Osteocyte (in vitro differentiated cells): Measurements from ENCODE around the gene GPNMB. TPM values are rescaled to one million over a fixed set of nuclear protein-coding genes. Genes with fewer than 3 reads are reported as not detected.

Source experiments
- DNase-seq: peaks from one replicate; pipeline ENCODE4 v3.0.0; 2021; ENCODE audit warnings: mixed read lengths; ENCODE audit not compliant: unreplicated experiment; ENCODE audit errors: extremely low spot score
- H3K27ac Mint-ChIP-seq: one replicate; pipeline ENCODE4 v1.8.0; 2021; ENCODE audit warnings: mild to moderate bottlenecking, mixed read lengths; ENCODE audit not compliant: unreplicated experiment
- H3K27me3 Mint-ChIP-seq: one replicate; pipeline ENCODE4 v1.8.0; 2021; ENCODE audit warnings: mixed read lengths; ENCODE audit not compliant: unreplicated experiment
- H3K36me3 Mint-ChIP-seq: one replicate; pipeline ENCODE4 v1.8.0; 2021; ENCODE audit warnings: mixed read lengths; ENCODE audit not compliant: unreplicated experiment
- H3K4me1 Mint-ChIP-seq: one replicate; pipeline ENCODE4 v1.8.0; 2021; ENCODE audit warnings: mixed read lengths; ENCODE audit not compliant: unreplicated experiment
- H3K4me3 Mint-ChIP-seq: one replicate; pipeline ENCODE4 v1.8.0; 2021; ENCODE audit warnings: mild to moderate bottlenecking, moderate library complexity, mixed read lengths; ENCODE audit not compliant: unreplicated experiment
- H3K9me3 Mint-ChIP-seq: one replicate; pipeline ENCODE4 v1.8.0; 2021; ENCODE audit warnings: mixed read lengths; ENCODE audit not compliant: unreplicated experiment
- total RNA-seq: library from RNA; stranded (reverse); gene quantifications from 2 replicates; pipeline ENCODE4 v1.2.1, GENCODE V29; 2021
- TF ChIP-seq, protein P1 (sequence below): fragments of 200-600 bp; sonication (generic); IDR thresholded peaks from 2 replicates; pipeline ENCODE4 v1.5.0; 2021; ENCODE audit warnings: antibody characterized with exemption, mild to moderate bottlenecking, moderate library complexity

The GPNMB gene
- total RNA-seq, 1 donor from 2014 or later = 97.2 TPM

DNA sequence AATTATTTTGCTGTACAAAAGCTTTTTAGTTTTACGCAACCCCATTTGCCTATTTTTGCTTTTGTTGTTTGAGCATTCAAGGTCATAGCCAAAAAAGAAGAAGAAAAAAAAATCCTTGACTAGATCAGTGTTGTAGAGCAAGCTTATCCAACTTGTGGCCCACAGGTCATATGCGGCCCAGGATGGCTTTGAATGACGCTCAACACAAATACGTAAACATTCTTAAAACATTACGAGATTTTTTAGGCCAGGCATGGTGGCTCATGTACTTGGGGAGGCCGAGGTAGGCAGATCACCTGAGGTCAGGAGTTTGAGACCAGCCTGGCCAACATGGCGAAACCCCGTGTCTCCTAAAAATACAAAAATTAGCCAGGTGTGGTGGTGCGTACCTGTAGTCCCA is 44.4 kb downstream of the GPNMB start:
- H3K4me1 Mint-ChIP-seq = no peaks in the 10 kb centered on the region
- no peaks in the 10 kb centered on the region for H3K9me3 Mint-ChIP-seq
- no peaks in the 10 kb centered on the region for H3K36me3 Mint-ChIP-seq
- no peak overlapping the region for H3K27ac Mint-ChIP-seq
- no peak for DNase-seq
- TF ChIP-seq, protein P1, sequence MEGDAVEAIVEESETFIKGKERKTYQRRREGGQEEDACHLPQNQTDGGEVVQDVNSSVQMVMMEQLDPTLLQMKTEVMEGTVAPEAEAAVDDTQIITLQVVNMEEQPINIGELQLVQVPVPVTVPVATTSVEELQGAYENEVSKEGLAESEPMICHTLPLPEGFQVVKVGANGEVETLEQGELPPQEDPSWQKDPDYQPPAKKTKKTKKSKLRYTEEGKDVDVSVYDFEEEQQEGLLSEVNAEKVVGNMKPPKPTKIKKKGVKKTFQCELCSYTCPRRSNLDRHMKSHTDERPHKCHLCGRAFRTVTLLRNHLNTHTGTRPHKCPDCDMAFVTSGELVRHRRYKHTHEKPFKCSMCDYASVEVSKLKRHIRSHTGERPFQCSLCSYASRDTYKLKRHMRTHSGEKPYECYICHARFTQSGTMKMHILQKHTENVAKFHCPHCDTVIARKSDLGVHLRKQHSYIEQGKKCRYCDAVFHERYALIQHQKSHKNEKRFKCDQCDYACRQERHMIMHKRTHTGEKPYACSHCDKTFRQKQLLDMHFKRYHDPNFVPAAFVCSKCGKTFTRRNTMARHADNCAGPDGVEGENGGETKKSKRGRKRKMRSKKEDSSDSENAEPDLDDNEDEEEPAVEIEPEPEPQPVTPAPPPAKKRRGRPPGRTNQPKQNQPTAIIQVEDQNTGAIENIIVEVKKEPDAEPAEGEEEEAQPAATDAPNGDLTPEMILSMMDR = no peak
- H3K4me3 Mint-ChIP-seq = no peak overlapping the region
- H3K27me3 Mint-ChIP-seq = no peaks in the 10 kb centered on the region

DNA sequence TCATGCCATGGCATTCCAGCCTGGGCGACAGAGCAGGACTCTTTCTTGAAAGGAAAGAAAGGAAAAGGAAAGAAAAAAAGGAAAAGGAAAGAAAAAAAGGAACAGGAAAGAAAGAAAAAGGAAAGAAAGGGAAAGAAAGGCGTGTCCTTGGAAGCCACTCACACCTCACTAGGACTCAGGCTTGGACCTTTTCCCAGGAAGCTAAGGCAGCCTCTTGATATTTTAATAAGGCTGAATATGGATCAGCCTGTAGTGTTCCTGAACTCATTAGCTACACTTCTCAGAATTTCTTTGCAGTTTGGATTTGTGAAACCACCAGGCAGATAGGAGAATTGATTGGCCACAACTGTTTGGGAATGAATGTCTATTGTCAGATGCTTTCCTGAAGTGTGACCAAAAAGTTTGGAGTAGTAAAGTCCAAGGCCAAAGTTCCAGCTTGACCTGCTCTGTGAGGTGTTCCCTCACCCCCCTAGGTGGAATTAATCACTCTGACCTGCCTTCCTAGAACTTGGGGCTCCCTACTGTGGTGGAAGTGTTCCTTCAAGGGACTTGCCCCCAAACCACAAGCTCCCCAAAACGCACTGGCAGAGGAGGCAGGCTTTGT is 45.5 kb downstream of the GPNMB start:
- TF ChIP-seq, protein P1 = no peak
- Mint-ChIP-seq H3K27ac (no peak overlapping the region), H3K4me3 (no peak overlapping the region), H3K27me3 (no peaks in the 10 kb centered on the region), H3K9me3 (no peaks in the 10 kb centered on the region), H3K36me3 (no peaks in the 10 kb centered on the region), H3K4me1 (no peaks in the 10 kb centered on the region)
- no peak for DNase-seq

DNA sequence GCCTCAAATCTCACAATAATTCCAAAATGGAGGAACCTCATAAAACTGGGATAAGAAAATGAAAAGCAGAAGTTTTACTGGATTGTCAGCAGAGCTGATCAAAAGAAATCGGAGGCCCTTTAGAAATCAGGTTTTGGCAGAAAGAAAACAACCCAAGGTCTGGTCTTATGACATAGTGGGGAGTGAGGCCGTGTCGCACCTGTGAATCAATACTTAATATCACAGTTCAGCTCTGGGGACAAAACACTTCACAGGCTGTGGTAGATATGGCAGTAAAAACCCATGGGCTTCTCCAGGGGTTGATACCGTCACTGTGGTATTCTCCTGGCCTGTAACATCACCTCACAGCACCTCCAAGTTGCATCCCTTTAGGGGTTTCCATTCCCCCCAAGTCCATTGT is 46.0 kb downstream of the GPNMB start:
- H3K9me3 Mint-ChIP-seq = no peaks in the 10 kb centered on the region
- TF ChIP-seq, protein P1 = no peak
- DNase-seq = no peak
- H3K27ac Mint-ChIP-seq = no peak overlapping the region
- no peaks in the 10 kb centered on the region for H3K27me3 Mint-ChIP-seq
- H3K36me3 Mint-ChIP-seq = no peaks in the 10 kb centered on the region
- no peak overlapping the region for H3K4me3 Mint-ChIP-seq
- H3K4me1 Mint-ChIP-seq = peaks cover 2% of the 10 kb centered on the region

DNA sequence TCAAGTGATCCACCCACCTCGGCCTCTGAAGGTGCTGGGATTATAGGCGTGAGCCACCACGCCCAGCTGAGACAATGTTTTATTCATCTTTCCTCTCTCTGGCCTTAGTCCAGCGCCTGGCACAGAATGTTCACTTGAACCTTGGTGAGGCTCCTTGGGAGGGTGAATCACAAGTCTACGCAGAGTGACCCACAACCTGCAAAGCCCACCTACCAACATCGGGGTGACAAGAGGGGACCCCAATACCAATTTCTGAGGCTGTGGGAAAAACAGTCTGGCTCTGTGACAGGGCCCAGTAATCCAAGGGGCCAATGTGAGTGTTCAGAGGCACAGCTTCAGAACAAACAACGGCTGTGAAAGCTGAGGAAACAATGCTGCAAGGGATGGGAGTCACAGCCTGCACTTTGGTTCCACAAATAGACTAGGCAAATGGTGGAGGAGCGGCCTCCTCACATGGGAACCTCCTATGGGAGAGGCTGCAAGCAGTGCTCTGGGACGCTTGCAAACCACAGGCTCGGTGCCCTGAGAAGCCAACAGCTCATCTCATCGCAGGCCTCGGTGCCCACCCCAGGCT is 47.0 kb downstream of the GPNMB start:
- no peak overlapping the region for H3K4me3 Mint-ChIP-seq
- no peak overlapping the region for H3K27ac Mint-ChIP-seq

More for the DNA sequence above, 47.0 kb downstream of the GPNMB start:
- no peaks in the 10 kb centered on the region for H3K36me3 Mint-ChIP-seq
- TF ChIP-seq, protein P1 = no peak
- H3K9me3 Mint-ChIP-seq = no peaks in the 10 kb centered on the region
- DNase-seq = no peak
- peaks cover 11% of the 10 kb centered on the region for H3K4me1 Mint-ChIP-seq
- no peaks in the 10 kb centered on the region for H3K27me3 Mint-ChIP-seq
